ENCODE measurements around the gene USP34. TPM values are rescaled to one million over a fixed set of nuclear protein-coding genes. Genes with fewer than 3 reads are reported as not detected.

Gene USP34
- total and polyA plus RNA-seq, 9 donors = 57.4 to 132 (median 116) TPM

- no peak overlapping the region for H3K4me3 ChIP-seq
- intact Hi-C loops (cut with DNase I) = no loop called here
- H3K36me3 ChIP-seq = no peaks in the 10 kb centered on the region
- peaks cover 13% of the 10 kb centered on the region for H3K4me1 ChIP-seq (ENCODE audit: insufficient read depth)
- DNase-seq = no peak
- H3K27me3 ChIP-seq = no peaks in the 10 kb centered on the region
- WGBS, 3 donors = 28 to 53% (median 40%) methylated on average over 3 of the region's 3 CpGs
- H3K27ac ChIP-seq = no peak overlapping the region
- TF ChIP-seq EP300 (IDR thresholded peaks at IDR 0.05) = no peak
- no peak for TF ChIP-seq POLR2A (IDR thresholded peaks at IDR 0.05)
- TF ChIP-seq, protein P1, sequence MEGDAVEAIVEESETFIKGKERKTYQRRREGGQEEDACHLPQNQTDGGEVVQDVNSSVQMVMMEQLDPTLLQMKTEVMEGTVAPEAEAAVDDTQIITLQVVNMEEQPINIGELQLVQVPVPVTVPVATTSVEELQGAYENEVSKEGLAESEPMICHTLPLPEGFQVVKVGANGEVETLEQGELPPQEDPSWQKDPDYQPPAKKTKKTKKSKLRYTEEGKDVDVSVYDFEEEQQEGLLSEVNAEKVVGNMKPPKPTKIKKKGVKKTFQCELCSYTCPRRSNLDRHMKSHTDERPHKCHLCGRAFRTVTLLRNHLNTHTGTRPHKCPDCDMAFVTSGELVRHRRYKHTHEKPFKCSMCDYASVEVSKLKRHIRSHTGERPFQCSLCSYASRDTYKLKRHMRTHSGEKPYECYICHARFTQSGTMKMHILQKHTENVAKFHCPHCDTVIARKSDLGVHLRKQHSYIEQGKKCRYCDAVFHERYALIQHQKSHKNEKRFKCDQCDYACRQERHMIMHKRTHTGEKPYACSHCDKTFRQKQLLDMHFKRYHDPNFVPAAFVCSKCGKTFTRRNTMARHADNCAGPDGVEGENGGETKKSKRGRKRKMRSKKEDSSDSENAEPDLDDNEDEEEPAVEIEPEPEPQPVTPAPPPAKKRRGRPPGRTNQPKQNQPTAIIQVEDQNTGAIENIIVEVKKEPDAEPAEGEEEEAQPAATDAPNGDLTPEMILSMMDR (IDR thresholded peaks at IDR 0.05) = no peak
- H3K9me3 ChIP-seq = no peaks in the 10 kb centered on the region
These were observed 5.8 kb downstream of the USP34 start for GRCh38 chr2:61465045-61465444.

- intact Hi-C loops (cut with DNase I) = no loop called here
- 91 to 92% (median 91%) methylated on average over 7 of the region's 7 CpGs for WGBS, 3 donors
These were observed 7.0 kb downstream of the USP34 start for GRCh38 chr2:61463769-61464475.

GRCh38 chr2:61461404-61461803 lies 9.5 kb downstream of the USP34 start:
- Histone ChIP-seq H3K4me3 (no peak overlapping the region), H3K36me3 (no peaks in the 10 kb centered on the region), H3K27ac (no peak overlapping the region), H3K4me1 (ENCODE audit: insufficient read depth) (peaks cover 21% of the 10 kb centered on the region), H3K27me3 (no peaks in the 10 kb centered on the region), H3K9me3 (no peaks in the 10 kb centered on the region)
- intact Hi-C loops (cut with DNase I) = no loop called here
- DNase-seq = no peak
- WGBS, 3 donors = 85 to 90% (median 89%) methylated on average over 2 of the region's 2 CpGs
- TF ChIP-seq POLR2A (IDR thresholded peaks at IDR 0.05) (no peak), EP300 (IDR thresholded peaks at IDR 0.05) (no peak)
- TF ChIP-seq, protein P1 (IDR thresholded peaks at IDR 0.05) = no peak

More at GRCh38 chr2:61463769-61464475, 7.0 kb downstream of the USP34 start:
- TF ChIP-seq, protein P1 (IDR thresholded peaks at IDR 0.05) = no peak
- TF ChIP-seq EP300 (IDR thresholded peaks at IDR 0.05) = no peak
- TF ChIP-seq POLR2A (IDR thresholded peaks at IDR 0.05) = no peak
- Histone ChIP-seq H3K4me3 (no peak overlapping the region), H3K9me3 (no peaks in the 10 kb centered on the region), H3K36me3 (no peaks in the 10 kb centered on the region), H3K27ac (no peak overlapping the region), H3K4me1 (ENCODE audit: insufficient read depth) (peaks cover 12% of the 10 kb centered on the region), H3K27me3 (no peaks in the 10 kb centered on the region)
- no peak for DNase-seq

- 57 to 76% (median 62%) methylated on average over 4 of the region's 4 CpGs for WGBS, 3 donors
- Histone ChIP-seq H3K27me3 (no peaks in the 10 kb centered on the region), H3K9me3 (no peaks in the 10 kb centered on the region), H3K36me3 (no peaks in the 10 kb centered on the region), H3K27ac (no peak overlapping the region), H3K4me1 (ENCODE audit: insufficient read depth) (peaks cover 19% of the 10 kb centered on the region), H3K4me3 (no peak overlapping the region)
- no peak for DNase-seq
- TF ChIP-seq EP300 (IDR thresholded peaks at IDR 0.05) (no peak), POLR2A (IDR thresholded peaks at IDR 0.05) (no peak)
- TF ChIP-seq, protein P1 (IDR thresholded peaks at IDR 0.05) = no peak
- intact Hi-C loops (cut with DNase I) = no loop called here
These were observed 10.7 kb downstream of the USP34 start for GRCh38 chr2:61460163-61460562.

Data from ovary (tissue), 9 donors.